ENCODE results near the gene SCLY. TPM values are rescaled to one million over a fixed set of nuclear protein-coding genes. Genes with fewer than 3 reads are reported as not detected.

SCLY gene
- total and polyA plus RNA-seq, 8 donors, result 5.4 to 12.8 (median 11.4) TPM

- DNase-seq, result no peak
- H3K4me1 ChIP-seq, result no peaks in the 10 kb centered on the region
- H3K27me3 ChIP-seq, result no peaks in the 10 kb centered on the region
- no peak overlapping the region for H3K27ac ChIP-seq
- TF ChIP-seq POLR2A (IDR thresholded peaks at IDR 0.05) (no peak), POLR2AphosphoS5 (IDR thresholded peaks at IDR 0.05) (no peak)
- intact Hi-C loops (cut with DNase I; ENCODE audit: low total_unique reads), result no loop called here
- 83 to 96% (median 91%) methylated on average over 3 of the region's 3 CpGs for WGBS, 5 donors
- no peaks in the 10 kb centered on the region for H3K9me3 ChIP-seq
- H3K4me3 ChIP-seq, result no peak overlapping the region
- peaks cover 25 to 44% (median 42%) of the 10 kb centered on the region in 4 donors for H3K36me3 ChIP-seq
Measured at GRCh38 chr2:238085899-238086298, 25.1 kb downstream of the SCLY start.

DNA sequence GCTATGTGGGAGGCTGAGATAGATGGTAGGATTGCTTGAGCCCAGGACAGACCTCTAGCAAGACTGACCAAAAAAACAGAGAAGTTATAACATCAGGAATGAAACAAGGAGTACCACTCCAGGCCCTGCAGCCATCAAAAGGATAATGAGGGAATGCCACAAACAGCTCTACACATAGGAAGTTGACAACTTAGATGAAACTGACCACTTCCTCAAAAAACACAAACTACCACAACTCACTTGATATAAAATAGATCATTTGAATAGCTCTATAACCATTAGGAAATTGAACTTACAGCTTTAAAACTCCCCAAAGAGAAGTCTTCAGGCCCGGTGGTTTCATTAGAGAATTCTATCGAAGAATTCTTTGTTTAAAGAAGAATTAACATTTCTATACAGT, 26.4 kb downstream of the SCLY start:
- H3K27ac ChIP-seq, result no peak overlapping the region
- no peaks in the 10 kb centered on the region for H3K4me1 ChIP-seq
- DNase-seq, result no peak
- intact Hi-C loops (cut with DNase I; ENCODE audit: low total_unique reads), result no loop called here
- peaks cover 20 to 41% (median 33%) of the 10 kb centered on the region in 4 donors for H3K36me3 ChIP-seq
- H3K9me3 ChIP-seq, result no peaks in the 10 kb centered on the region
- TF ChIP-seq EP300 (IDR thresholded peaks at IDR 0.05) (no peak), POLR2AphosphoS5 (IDR thresholded peaks at IDR 0.05) (no peak), CTCF (IDR thresholded peaks at IDR 0.05) (no peak), POLR2A (IDR thresholded peaks at IDR 0.05) (no peak)
- no peaks in the 10 kb centered on the region for H3K27me3 ChIP-seq
- H3K4me3 ChIP-seq, result no peak overlapping the region
- WGBS, 5 donors, result 84 to 94% (median 86%) methylated on average over 2 of the region's 2 CpGs

- no peak overlapping the region for H3K27ac ChIP-seq
- H3K27me3 ChIP-seq, result no peaks in the 10 kb centered on the region
- H3K4me1 ChIP-seq, result no peaks in the 10 kb centered on the region
- intact Hi-C loops (cut with DNase I; ENCODE audit: low total_unique reads), result no loop called here
- no peaks in the 10 kb centered on the region for H3K9me3 ChIP-seq
- peak in 1 of 2 donors; percentile 19 for DNase-seq
- H3K4me3 ChIP-seq, result no peak overlapping the region
- 84 to 91% (median 89%) methylated on average over 4 of the region's 4 CpGs for WGBS, 5 donors
- TF ChIP-seq POLR2A (IDR thresholded peaks at IDR 0.05), result no peak
- TF ChIP-seq POLR2AphosphoS5 (IDR thresholded peaks at IDR 0.05), result no peak
- no peak for TF ChIP-seq CTCF (IDR thresholded peaks at IDR 0.05)
- TF ChIP-seq EP300 (IDR thresholded peaks at IDR 0.05), result no peak
- H3K36me3 ChIP-seq, result peaks cover 0 to 16% (median 6%) of the 10 kb centered on the region in 4 donors
Measured at GRCh38 chr2:238090887-238091286, 30.1 kb downstream of the SCLY start.

- intact Hi-C loops (cut with DNase I; ENCODE audit: low total_unique reads), result no loop called here
- 94 to 96% (median 95%) methylated on average over 12 to 16 of the region's 16 CpGs for WGBS, 5 donors
Measured at GRCh38 chr2:238091436-238092060, 30.7 kb downstream of the SCLY start.

More at GRCh38 chr2:238091436-238092060, 30.7 kb downstream of the SCLY start:
- H3K27me3 ChIP-seq, result no peaks in the 10 kb centered on the region
- no peak overlapping the region for H3K27ac ChIP-seq
- no peaks in the 10 kb centered on the region for H3K9me3 ChIP-seq
- no peak for TF ChIP-seq EP300 (IDR thresholded peaks at IDR 0.05)
- TF ChIP-seq POLR2AphosphoS5 (IDR thresholded peaks at IDR 0.05), result no peak
- no peak for TF ChIP-seq POLR2A (IDR thresholded peaks at IDR 0.05)
- TF ChIP-seq CTCF (IDR thresholded peaks at IDR 0.05), result no peak
- H3K36me3 ChIP-seq, result peaks cover 0 to 14% (median 6%) of the 10 kb centered on the region in 4 donors
- H3K4me3 ChIP-seq, result no peak overlapping the region
- H3K4me1 ChIP-seq, result no peaks in the 10 kb centered on the region
- peak in 1 of 2 donors; percentile 21 for DNase-seq
